Measurements from ENCODE around the gene ADCYAP1. TPM values are rescaled to one million over a fixed set of nuclear protein-coding genes. Genes with fewer than 3 reads are reported as not detected.

The ADCYAP1 gene
- total RNA-seq, 2 experiments from 2014 or later = not detected

- ATAC-seq (ENCODE audit: poor library complexity) (no peak), DNase-seq (no peak)
- Mint-ChIP-seq H3K4me3 (no peak overlapping the region), H3K36me3 (ENCODE audit: low read depth) (no peaks in the 10 kb centered on the region), H3K9me3 (no peaks in the 10 kb centered on the region), H3K27me3 (peaks cover 49% of the 10 kb centered on the region), H3K4me1 (ENCODE audit: low read depth) (no peaks in the 10 kb centered on the region), H3K27ac (no peak overlapping the region)
- H3K9me3 ChIP-seq (ENCODE audit: control insufficient read depth in 1 of 2, insufficient read depth in 1 of 2, low read length in 2 of 2) = no peaks in the 10 kb centered on the region
- intact Hi-C loops (cut with DNase I, micrococcal nuclease) = loop anchor here in 1 of 2 experiments (5.0 kb wide), 1 partner anchor 93 kb away; no protein-coding TSS in a partner anchor
- no peak overlapping the region for H3K4me3 ChIP-seq (ENCODE audit: low read length)
- H3K27me3 ChIP-seq (ENCODE audit: control insufficient read depth in 1 of 2, insufficient read depth in 2 of 2, low read length in 2 of 2) = no peaks in the 10 kb centered on the region
- CTCF ChIA-PET = no interaction called here
- POLR2A ChIA-PET = no interaction called here
- H3K4me1 ChIP-seq (ENCODE audit: insufficient read depth, low read length) = no peaks in the 10 kb centered on the region
- no peak overlapping the region for H3K27ac ChIP-seq (ENCODE audit: low read depth in 1 of 2, low read length in 2 of 2)
- H3K36me3 ChIP-seq (ENCODE audit: insufficient read depth, low read length) = no peaks in the 10 kb centered on the region
- TF ChIP-seq CTCF (IDR thresholded peaks at IDR 0.05) = no peak
Measured at GRCh38 chr18:955384-956066, 50.9 kb downstream of the ADCYAP1 start.

- POLR2A ChIA-PET = no interaction called here
- peaks cover 7% of the 10 kb centered on the region for H3K4me1 Mint-ChIP-seq (ENCODE audit: low read depth)
- Histone ChIP-seq H3K4me1 (ENCODE audit: insufficient read depth, low read length) (peaks cover 3% of the 10 kb centered on the region), H3K27me3 (ENCODE audit: control insufficient read depth in 1 of 2, insufficient read depth in 2 of 2, low read length in 2 of 2) (peaks cover 4 to 7% of the 10 kb centered on the region in 2 experiments), H3K27ac (ENCODE audit: low read depth in 1 of 2, low read length in 2 of 2) (no peak overlapping the region), H3K9me3 (ENCODE audit: control insufficient read depth in 1 of 2, insufficient read depth in 1 of 2, low read length in 2 of 2) (no peaks in the 10 kb centered on the region), H3K36me3 (ENCODE audit: insufficient read depth, low read length) (no peaks in the 10 kb centered on the region), H3K4me3 (ENCODE audit: low read length) (no peak overlapping the region)
- no peak overlapping the region for H3K27ac Mint-ChIP-seq
- no peaks in the 10 kb centered on the region for H3K9me3 Mint-ChIP-seq
- H3K4me3 Mint-ChIP-seq = no peak overlapping the region
- TF ChIP-seq CTCF (IDR thresholded peaks at IDR 0.05) = no peak
- ATAC-seq (ENCODE audit: poor library complexity) (no peak), DNase-seq (no peak)
- intact Hi-C loops (cut with DNase I, micrococcal nuclease) = loop anchor here in 1 of 2 experiments (5.0 kb wide), 1 partner anchor 96 kb away; no protein-coding TSS in a partner anchor
- H3K36me3 Mint-ChIP-seq (ENCODE audit: low read depth) = no peaks in the 10 kb centered on the region
- CTCF ChIA-PET = interaction anchor here (1.0 kb wide), 1 partner anchor 55 kb away, joined by 3 read pairs; no protein-coding TSS in a partner anchor
- peaks cover 59% of the 10 kb centered on the region for H3K27me3 Mint-ChIP-seq
Measured at GRCh38 chr18:957829-958228, 53.2 kb downstream of the ADCYAP1 start.

GRCh38 chr18:959854-960253, 55.2 kb downstream of the ADCYAP1 start:
- Histone ChIP-seq H3K9me3 (ENCODE audit: control insufficient read depth in 1 of 2, insufficient read depth in 1 of 2, low read length in 2 of 2) (no peaks in the 10 kb centered on the region), H3K27ac (ENCODE audit: low read depth in 1 of 2, low read length in 2 of 2) (no peak overlapping the region), H3K4me3 (ENCODE audit: low read length) (no peak overlapping the region), H3K4me1 (ENCODE audit: insufficient read depth, low read length) (peaks cover 3% of the 10 kb centered on the region), H3K36me3 (ENCODE audit: insufficient read depth, low read length) (no peaks in the 10 kb centered on the region), H3K27me3 (ENCODE audit: control insufficient read depth in 1 of 2, insufficient read depth in 2 of 2, low read length in 2 of 2) (peaks cover 8 to 19% of the 10 kb centered on the region in 2 experiments)
- H3K36me3 Mint-ChIP-seq (ENCODE audit: low read depth) = no peaks in the 10 kb centered on the region
- no peak overlapping the region for H3K27ac Mint-ChIP-seq
- no peak for TF ChIP-seq CTCF (IDR thresholded peaks at IDR 0.05)
- DNase-seq (no peak), ATAC-seq (ENCODE audit: poor library complexity) (no peak)
- POLR2A ChIA-PET = no interaction called here
- intact Hi-C loops (cut with DNase I, micrococcal nuclease) = loop anchor here in 1 of 2 experiments (5.0 to 10.0 kb wide), 2 partner anchors 98 to 215 kb away; no protein-coding TSS in a partner anchor
- peaks cover 59% of the 10 kb centered on the region for H3K27me3 Mint-ChIP-seq
- no peak overlapping the region for H3K4me3 Mint-ChIP-seq
- no peaks in the 10 kb centered on the region for H3K9me3 Mint-ChIP-seq
- CTCF ChIA-PET = no interaction called here
- H3K4me1 Mint-ChIP-seq (ENCODE audit: low read depth) = peaks cover 7% of the 10 kb centered on the region

Other genes starting within 250 kb of the ADCYAP1 start
- 1 to 10 TPM; 1.1 to 1.5 TPM for gene TYMS, start 247.2 kb upstream of the ADCYAP1 start, total RNA-seq
- gene ENOSF1, start 192.2 kb upstream of the ADCYAP1 start, total RNA-seq = 10 to 100 TPM; 37.8 to 40.1 TPM
- gene YES1, start 92.6 kb upstream of the ADCYAP1 start, total RNA-seq = 10 to 100 TPM; 17.6 to 19.8 TPM

All from CD4-positive, alpha-beta T cell (primary cell).